BJ (cell line): ENCODE measurements around the gene P3H1. TPM values are rescaled to one million over a fixed set of nuclear protein-coding genes. Genes with fewer than 3 reads are reported as not detected.

Experiments
- CTCF ChIA-PET: fragments of 350-600 bp; formaldehyde crosslinking; extraction: SDS; loops from one replicate; lab custom pipeline; 2021; ENCODE audit warnings: antibody characterized with exemption, inconsistent platforms; lab: Yijun Ruan, JAX
- POLR2A ChIA-PET: fragments of 300-600 bp; sonication (Branson Sonifier 250); formaldehyde crosslinking; extraction: SDS; loops from one replicate; lab custom pipeline; 2021; ENCODE audit warnings: antibody characterized with exemption; lab: Charles Lee
- DNase-seq: peaks from one replicate; pipeline ENCODE4 v3.0.0-alpha.2; 2011; ENCODE audit warnings: low read depth
- H3K27me3 ChIP-seq: 2 replicates; pipeline ENCODE4 v1.6.0; 2011; ENCODE audit warnings: low read length; ENCODE audit not compliant: control insufficient read depth, insufficient read depth
- H3K36me3 ChIP-seq: 2 replicates; pipeline ENCODE4 v1.5.1; 2011; ENCODE audit warnings: low read length; ENCODE audit not compliant: control insufficient read depth, insufficient read depth
- H3K4me3 ChIP-seq: 2 replicates; pipeline ENCODE4 v1.5.1; 2011; ENCODE audit warnings: low read depth, mild to moderate bottlenecking, control low read depth, low read length
- polyA plus RNA-seq: library from polyadenylated mRNA; depleted of rRNA; stranded (reverse); fragments of >200 nt; gene quantifications from 2 replicates; pipeline ENCODE4 v1.2.3, GENCODE V29; 2011
- TF ChIP-seq, protein P1 (sequence below): IDR thresholded peaks from 2 replicates; pipeline ENCODE4 v1.5.1; 2011; ENCODE audit warnings: low read depth, mild to moderate bottlenecking, control low read depth, inconsistent platforms, low read length, moderate library complexity; ENCODE audit not compliant: insufficient read depth

P3H1 gene
- polyA plus RNA-seq, 1 experiment: 228 TPM

DNA sequence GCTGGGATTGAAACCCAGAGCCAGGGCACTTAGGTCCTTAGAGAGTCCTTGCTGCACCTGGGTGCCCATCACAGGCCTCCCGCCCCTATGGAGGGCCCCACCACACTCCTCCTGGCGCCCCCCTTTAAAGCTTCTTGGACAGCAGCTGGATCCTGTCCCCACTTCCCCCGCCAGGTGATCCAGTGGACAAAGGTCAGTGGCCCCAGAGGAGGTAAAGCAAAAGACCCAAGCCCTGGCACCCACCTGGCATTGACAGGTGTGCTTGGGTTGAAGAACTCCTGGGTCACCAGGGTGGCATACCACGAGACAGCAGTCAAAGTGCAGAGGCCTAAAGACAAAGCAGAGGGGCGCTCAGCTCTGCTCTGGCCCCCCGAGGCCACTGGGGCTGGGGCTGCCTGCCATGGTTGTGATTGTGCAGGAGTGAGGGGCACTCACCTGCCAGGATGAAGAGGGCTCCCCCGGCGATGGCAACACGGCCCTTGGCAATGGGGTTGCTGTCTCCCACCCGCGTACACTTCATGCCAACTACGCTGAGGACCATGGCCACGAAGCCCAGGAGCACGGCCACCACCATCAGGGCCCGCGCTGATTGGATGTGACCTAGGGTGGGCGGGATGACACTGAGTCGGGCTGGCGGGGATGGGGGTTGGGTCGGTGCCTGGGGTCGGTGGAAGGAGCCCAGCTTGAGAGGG is 28.7 kb downstream of the P3H1 start:
- TF ChIP-seq, protein P1, sequence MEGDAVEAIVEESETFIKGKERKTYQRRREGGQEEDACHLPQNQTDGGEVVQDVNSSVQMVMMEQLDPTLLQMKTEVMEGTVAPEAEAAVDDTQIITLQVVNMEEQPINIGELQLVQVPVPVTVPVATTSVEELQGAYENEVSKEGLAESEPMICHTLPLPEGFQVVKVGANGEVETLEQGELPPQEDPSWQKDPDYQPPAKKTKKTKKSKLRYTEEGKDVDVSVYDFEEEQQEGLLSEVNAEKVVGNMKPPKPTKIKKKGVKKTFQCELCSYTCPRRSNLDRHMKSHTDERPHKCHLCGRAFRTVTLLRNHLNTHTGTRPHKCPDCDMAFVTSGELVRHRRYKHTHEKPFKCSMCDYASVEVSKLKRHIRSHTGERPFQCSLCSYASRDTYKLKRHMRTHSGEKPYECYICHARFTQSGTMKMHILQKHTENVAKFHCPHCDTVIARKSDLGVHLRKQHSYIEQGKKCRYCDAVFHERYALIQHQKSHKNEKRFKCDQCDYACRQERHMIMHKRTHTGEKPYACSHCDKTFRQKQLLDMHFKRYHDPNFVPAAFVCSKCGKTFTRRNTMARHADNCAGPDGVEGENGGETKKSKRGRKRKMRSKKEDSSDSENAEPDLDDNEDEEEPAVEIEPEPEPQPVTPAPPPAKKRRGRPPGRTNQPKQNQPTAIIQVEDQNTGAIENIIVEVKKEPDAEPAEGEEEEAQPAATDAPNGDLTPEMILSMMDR: no peak
- Histone ChIP-seq H3K27me3 (no peaks in the 10 kb centered on the region), H3K4me3 (no peak overlapping the region), H3K36me3 (no peaks in the 10 kb centered on the region)
- no peak for DNase-seq
- ChIA-PET CTCF (interaction anchor here (0.6 to 5.5 kb wide), 3 partner anchors 8 to 340 kb away, joined by 4 to 28 read pairs (median 5); no protein-coding TSS in a partner anchor), POLR2A (no interaction called here)

DNA sequence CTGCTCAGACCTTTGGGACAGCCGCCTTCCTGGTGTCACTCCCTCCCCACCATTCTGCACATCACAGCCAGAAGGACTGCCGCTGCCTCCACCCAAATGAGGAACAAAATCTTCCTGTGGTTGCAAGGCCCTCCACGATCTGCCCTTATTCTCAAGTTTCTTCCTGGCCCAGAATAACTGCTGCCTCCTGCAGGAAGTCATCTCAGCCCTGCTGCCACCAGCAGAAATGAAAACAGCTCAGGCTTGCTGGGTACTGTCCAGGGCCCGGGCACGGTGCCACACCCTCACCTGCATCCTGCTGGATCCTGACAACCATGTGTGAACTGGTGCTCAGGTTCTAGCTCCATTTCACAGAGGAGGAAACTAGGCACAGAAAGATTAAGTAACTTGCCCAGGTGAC is 29.6 kb downstream of the P3H1 start:
- Histone ChIP-seq H3K36me3 (no peaks in the 10 kb centered on the region), H3K4me3 (no peak overlapping the region), H3K27me3 (no peaks in the 10 kb centered on the region)
- DNase-seq: no peak
- ChIA-PET CTCF (interaction anchor here (1.7 to 5.5 kb wide), 2 partner anchors 8 to 20 kb away, joined by 5 to 28 read pairs; no protein-coding TSS in a partner anchor), POLR2A (no interaction called here)
- TF ChIP-seq, protein P1: no peak

DNA sequence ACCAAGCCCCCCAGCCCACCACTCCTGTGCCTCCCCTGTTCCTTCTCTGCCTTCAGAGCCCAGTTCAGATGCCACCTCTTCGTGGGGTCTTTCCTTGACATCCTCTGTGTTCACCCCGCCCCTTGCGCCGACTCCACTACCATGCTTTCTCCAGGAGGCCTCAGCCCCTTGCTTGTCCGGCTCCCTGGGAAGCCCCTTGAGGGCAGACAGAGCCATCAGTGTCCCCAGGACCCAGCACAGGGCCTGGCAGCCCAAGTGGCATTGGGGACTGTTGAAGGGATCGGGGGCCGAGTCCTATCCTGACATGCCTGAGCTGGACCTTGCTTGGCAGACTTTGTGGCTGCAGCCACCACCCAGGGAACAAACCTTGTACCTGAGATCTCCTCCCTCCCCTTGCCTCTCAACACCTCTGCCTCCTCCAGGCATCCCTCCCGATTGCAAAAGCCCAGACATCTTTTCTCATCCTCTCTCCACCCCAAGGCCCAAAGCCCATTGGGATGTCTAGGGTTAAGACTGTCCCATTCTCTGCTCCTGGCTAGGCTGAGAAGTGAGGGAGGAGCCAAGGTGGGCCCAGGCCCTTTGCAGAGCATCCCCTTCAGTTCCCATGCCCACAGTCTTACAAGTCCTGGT is 30.1 kb downstream of the P3H1 start:
- POLR2A ChIA-PET: no interaction called here
- no peak overlapping the region for H3K4me3 ChIP-seq
- no peaks in the 10 kb centered on the region for H3K27me3 ChIP-seq
- H3K36me3 ChIP-seq: no peaks in the 10 kb centered on the region
- TF ChIP-seq, protein P1: no peak
- no peak for DNase-seq
- CTCF ChIA-PET: interaction anchor here (1.7 to 5.5 kb wide), 2 partner anchors 9 to 21 kb away, joined by 7 to 28 read pairs; no protein-coding TSS in a partner anchor

DNA sequence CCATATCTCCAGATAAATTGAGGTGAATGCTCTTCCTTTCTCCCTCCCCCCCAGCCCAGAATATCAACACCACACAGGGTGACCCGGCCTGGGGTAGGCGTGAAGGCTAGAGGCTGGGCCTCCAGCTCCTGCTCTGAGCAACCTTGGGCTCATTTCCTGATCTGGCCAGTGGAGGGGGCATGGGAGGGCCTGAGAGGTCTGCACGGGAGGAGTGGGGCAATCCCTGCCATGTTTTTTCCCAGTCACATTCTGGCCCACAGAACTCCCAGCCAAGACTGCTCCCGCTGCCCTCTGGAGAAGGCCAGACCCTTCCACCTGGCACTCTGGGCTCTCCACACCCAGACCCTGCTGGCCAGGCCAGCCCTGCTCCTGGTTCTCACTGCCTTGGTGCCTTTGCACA is 30.7 kb downstream of the P3H1 start:
- CTCF ChIA-PET: interaction anchor here (1.7 to 5.5 kb wide), 2 partner anchors 10 to 21 kb away, joined by 7 to 28 read pairs; no protein-coding TSS in a partner anchor
- POLR2A ChIA-PET: no interaction called here

More for the DNA sequence above, 30.7 kb downstream of the P3H1 start:
- no peaks in the 10 kb centered on the region for H3K27me3 ChIP-seq
- H3K4me3 ChIP-seq: no peak overlapping the region
- H3K36me3 ChIP-seq: no peaks in the 10 kb centered on the region
- no peak for DNase-seq
- TF ChIP-seq, protein P1: peak; percentile 44
